ENCODE results near the gene PTH1R. TPM values are rescaled to one million over a fixed set of nuclear protein-coding genes. Genes with fewer than 3 reads are reported as not detected.

PTH1R gene
- polyA plus RNA-seq, 1 experiment, result 2.1 TPM

- no peak for DNase-seq (ENCODE audit: low read depth)
- POLR2A ChIA-PET, result no interaction called here
- no peaks in the 10 kb centered on the region for H3K36me3 ChIP-seq (ENCODE audit: control insufficient read depth, insufficient read depth, low read length)
- no peak overlapping the region for H3K4me3 ChIP-seq (ENCODE audit: low read depth, low read length)
- no peak for TF ChIP-seq CTCF (IDR thresholded peaks at IDR 0.05; ENCODE audit: insufficient read depth, low read depth, low read length)
- peaks cover 2% of the 10 kb centered on the region; the same call in 1 of the 2 replicates for H3K27me3 ChIP-seq (ENCODE audit: control insufficient read depth, insufficient read depth, low read length)
- CTCF ChIA-PET, result interaction anchor here (1.4 to 7.4 kb wide), 4 partner anchors 8 to 195 kb away, joined by 3 to 50 read pairs (median 14); no protein-coding TSS in a partner anchor
Measured at GRCh38 chr3:46901061-46901460, 23.5 kb downstream of the PTH1R start.

GRCh38 chr3:46901591-46902187, 24.2 kb downstream of the PTH1R start:
- H3K4me3 ChIP-seq (ENCODE audit: low read depth, low read length), result no peak overlapping the region
- CTCF ChIA-PET, result interaction anchor here (0.6 to 7.4 kb wide), 5 partner anchors 8 to 196 kb away, joined by 3 to 50 read pairs (median 14); no protein-coding TSS in a partner anchor
- no peaks in the 10 kb centered on the region for H3K36me3 ChIP-seq (ENCODE audit: control insufficient read depth, insufficient read depth, low read length)
- POLR2A ChIA-PET, result no interaction called here
- H3K27me3 ChIP-seq (ENCODE audit: control insufficient read depth, insufficient read depth, low read length), result peaks cover 2% of the 10 kb centered on the region; the same call in 1 of the 2 replicates
- no peak for TF ChIP-seq CTCF (IDR thresholded peaks at IDR 0.05; ENCODE audit: insufficient read depth, low read depth, low read length)
- no peak for DNase-seq (ENCODE audit: low read depth)

- ChIA-PET CTCF (interaction anchor here (0.6 to 7.4 kb wide), 3 partner anchors 35 to 197 kb away, joined by 3 to 50 read pairs (median 8); no protein-coding TSS in a partner anchor), POLR2A (no interaction called here)
- no peaks in the 10 kb centered on the region for H3K27me3 ChIP-seq (ENCODE audit: control insufficient read depth, insufficient read depth, low read length)
- no peak for DNase-seq (ENCODE audit: low read depth)
- no peak for TF ChIP-seq CTCF (IDR thresholded peaks at IDR 0.05; ENCODE audit: insufficient read depth, low read depth, low read length)
- no peak overlapping the region for H3K4me3 ChIP-seq (ENCODE audit: low read depth, low read length)
- no peaks in the 10 kb centered on the region for H3K36me3 ChIP-seq (ENCODE audit: control insufficient read depth, insufficient read depth, low read length)
Measured at GRCh38 chr3:46902188-46902631, 24.7 kb downstream of the PTH1R start.

- Histone ChIP-seq H3K4me3 (ENCODE audit: low read depth, low read length) (no peak overlapping the region), H3K36me3 (ENCODE audit: control insufficient read depth, insufficient read depth, low read length) (no peaks in the 10 kb centered on the region), H3K27me3 (ENCODE audit: control insufficient read depth, insufficient read depth, low read length) (no peaks in the 10 kb centered on the region)
- POLR2A ChIA-PET, result no interaction called here
- CTCF ChIA-PET, result interaction anchor here (1.5 to 7.4 kb wide), 3 partner anchors 8 to 198 kb away, joined by 4 to 50 read pairs (median 8); no protein-coding TSS in a partner anchor
- TF ChIP-seq CTCF (IDR thresholded peaks at IDR 0.05; ENCODE audit: insufficient read depth, low read depth, low read length), result no peak
- no peak for DNase-seq (ENCODE audit: low read depth)
Measured at GRCh38 chr3:46903341-46904302, 26.1 kb downstream of the PTH1R start.
